ENCODE measurements around the gene ABCC2.

DNA sequence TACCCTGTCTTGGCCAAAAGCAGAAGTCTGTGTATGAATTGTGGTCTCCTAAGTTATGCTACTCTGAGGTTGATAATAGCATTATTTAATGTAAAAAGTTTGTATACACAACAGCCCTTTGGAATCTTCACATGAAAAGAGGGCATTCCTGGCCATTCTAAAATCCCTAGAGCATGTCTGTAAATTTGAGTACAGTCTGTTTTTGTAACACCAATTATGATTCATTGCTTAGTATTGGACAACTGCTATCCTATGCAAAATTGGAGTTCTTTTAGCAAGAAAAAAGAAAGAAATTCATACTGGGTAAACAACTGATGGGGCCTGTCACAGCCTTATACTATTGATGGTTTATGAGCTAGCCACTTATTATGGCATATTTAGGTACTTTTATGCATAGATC, 40.2 kb upstream of the ABCC2 start:
- TF ChIP-seq, protein P1, sequence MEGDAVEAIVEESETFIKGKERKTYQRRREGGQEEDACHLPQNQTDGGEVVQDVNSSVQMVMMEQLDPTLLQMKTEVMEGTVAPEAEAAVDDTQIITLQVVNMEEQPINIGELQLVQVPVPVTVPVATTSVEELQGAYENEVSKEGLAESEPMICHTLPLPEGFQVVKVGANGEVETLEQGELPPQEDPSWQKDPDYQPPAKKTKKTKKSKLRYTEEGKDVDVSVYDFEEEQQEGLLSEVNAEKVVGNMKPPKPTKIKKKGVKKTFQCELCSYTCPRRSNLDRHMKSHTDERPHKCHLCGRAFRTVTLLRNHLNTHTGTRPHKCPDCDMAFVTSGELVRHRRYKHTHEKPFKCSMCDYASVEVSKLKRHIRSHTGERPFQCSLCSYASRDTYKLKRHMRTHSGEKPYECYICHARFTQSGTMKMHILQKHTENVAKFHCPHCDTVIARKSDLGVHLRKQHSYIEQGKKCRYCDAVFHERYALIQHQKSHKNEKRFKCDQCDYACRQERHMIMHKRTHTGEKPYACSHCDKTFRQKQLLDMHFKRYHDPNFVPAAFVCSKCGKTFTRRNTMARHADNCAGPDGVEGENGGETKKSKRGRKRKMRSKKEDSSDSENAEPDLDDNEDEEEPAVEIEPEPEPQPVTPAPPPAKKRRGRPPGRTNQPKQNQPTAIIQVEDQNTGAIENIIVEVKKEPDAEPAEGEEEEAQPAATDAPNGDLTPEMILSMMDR (IDR thresholded peaks at IDR 0.05; ENCODE audit: low read length), result no peak
- no peak for TF ChIP-seq EZH2phosphoT487 (IDR thresholded peaks at IDR 0.05; ENCODE audit: low read length)

Measured in MM.1S (cell line).